ENCODE data around the gene RABGGTA. TPM values are rescaled to one million over a fixed set of nuclear protein-coding genes. Genes with fewer than 3 reads are reported as not detected.

Gene RABGGTA
- polyA plus RNA-seq, 3 donors: 34.5 to 125 (median 35.4) TPM

GRCh38 chr14:24236689-24237462 is 34.5 kb downstream of the RABGGTA start:
- intact Hi-C loops (cut with micrococcal nuclease): loop anchor here in 1 of 2 donors (10.0 kb wide), 1 partner anchor 102 kb away; the partner anchor contains the start of genes FITM1 and PSME1
- Histone ChIP-seq H3K36me3 (replicated peaks in 1 of 2; ENCODE audit: control insufficient read depth in 1 of 2, insufficient read depth in 2 of 2, low read length in 2 of 2) (peaks cover 56 to 75% of the 10 kb centered on the region in 2 donors), H4K20me1 (ENCODE audit: insufficient read depth, low read length) (peaks cover 74% of the 10 kb centered on the region), H3K27ac (ENCODE audit: low read depth in 1 of 2, low read length in 2 of 2) (no peak overlapping the region), H3K9me3 (replicated peaks in 1 of 2; ENCODE audit: control insufficient read depth in 1 of 2, insufficient read depth in 1 of 2, low read length in 2 of 2) (no peaks in the 10 kb centered on the region), H2AFZ (ENCODE audit: insufficient read depth, low read depth, low read length, poor library complexity, severe bottlenecking) (no peak overlapping the region), H3K9ac (ENCODE audit: insufficient read depth, low read length, poor library complexity, severe bottlenecking) (no peak overlapping the region), H3K4me2 (replicated peaks; ENCODE audit: extremely low read depth, low read length, poor library complexity, severe bottlenecking) (no peak overlapping the region), H3K4me3 (replicated peaks in 1 of 3; ENCODE audit: low read depth in 2 of 3, low read length in 3 of 3) (no peak overlapping the region), H3K27me3 (ENCODE audit: control insufficient read depth in 2 of 2, insufficient read depth in 2 of 2, low read length in 2 of 2) (no peaks in the 10 kb centered on the region), H3K4me1 (ENCODE audit: control insufficient read depth in 1 of 2, insufficient read depth in 2 of 2, low read length in 2 of 2) (peaks cover 48 to 65% of the 10 kb centered on the region in 2 donors), H3K79me2 (ENCODE audit: insufficient read depth, low read length) (peaks cover 76% of the 10 kb centered on the region)
- peaks cover 69% of the 10 kb centered on the region for H3K4me1 Mint-ChIP-seq
- peaks cover 66 to 69% of the 10 kb centered on the region in 2 donors for H3K36me3 Mint-ChIP-seq
- H3K9me3 Mint-ChIP-seq: no peaks in the 10 kb centered on the region
- 90% methylated on average over 5 of the region's 6 CpGs for WGBS (ENCODE audit: insufficient coverage)
- peak overlapping the region in 3 of 7 donors; percentile 1 to 73 (median 38) for H3K27ac Mint-ChIP-seq
- H3K4me3 Mint-ChIP-seq: peak overlapping the region in 1 of 2 donors; percentile 10
- DNase-seq: no peak
- TF ChIP-seq CTCF (IDR thresholded peaks at IDR 0.05): no peak
- H3K27me3 Mint-ChIP-seq (ENCODE audit: low read depth in 3 of 3): no peaks in the 10 kb centered on the region

GRCh38 chr14:24235804-24236688 is 35.4 kb downstream of the RABGGTA start:
- H3K36me3 Mint-ChIP-seq: peaks cover 64 to 67% of the 10 kb centered on the region in 2 donors
- no peak overlapping the region for H3K4me3 ChIP-seq (replicated peaks in 1 of 3; ENCODE audit: low read depth in 2 of 3, low read length in 3 of 3)
- intact Hi-C loops (cut with micrococcal nuclease): loop anchor here in 1 of 2 donors (10.0 kb wide), 1 partner anchor 101 kb away; the partner anchor contains the start of genes FITM1 and PSME1
- TF ChIP-seq CTCF (IDR thresholded peaks at IDR 0.05): no peak
- peaks cover 72% of the 10 kb centered on the region for H4K20me1 ChIP-seq (ENCODE audit: insufficient read depth, low read length)
- H3K27ac Mint-ChIP-seq: peak overlapping the region in 1 of 7 donors; percentile 44
- peaks cover 55 to 71% of the 10 kb centered on the region in 2 donors for H3K36me3 ChIP-seq (replicated peaks in 1 of 2; ENCODE audit: control insufficient read depth in 1 of 2, insufficient read depth in 2 of 2, low read length in 2 of 2)
- H3K4me1 ChIP-seq (ENCODE audit: control insufficient read depth in 1 of 2, insufficient read depth in 2 of 2, low read length in 2 of 2): peaks cover 48 to 65% of the 10 kb centered on the region in 2 donors
- no peaks in the 10 kb centered on the region for H3K9me3 ChIP-seq (replicated peaks in 1 of 2; ENCODE audit: control insufficient read depth in 1 of 2, insufficient read depth in 1 of 2, low read length in 2 of 2)
- no CpG with 5 or more reads among the region's 5 CpGs for WGBS (ENCODE audit: insufficient coverage)
- no peaks in the 10 kb centered on the region for H3K27me3 Mint-ChIP-seq (ENCODE audit: low read depth in 3 of 3)
- H3K27ac ChIP-seq (ENCODE audit: low read depth in 1 of 2, low read length in 2 of 2): no peak overlapping the region
- H3K4me1 Mint-ChIP-seq: peaks cover 69% of the 10 kb centered on the region
- no peak overlapping the region for H3K4me3 Mint-ChIP-seq
- no peak overlapping the region for H3K4me2 ChIP-seq (replicated peaks; ENCODE audit: extremely low read depth, low read length, poor library complexity, severe bottlenecking)
- H3K79me2 ChIP-seq (ENCODE audit: insufficient read depth, low read length): peaks cover 76% of the 10 kb centered on the region
- no peak overlapping the region for H3K9ac ChIP-seq (ENCODE audit: insufficient read depth, low read length, poor library complexity, severe bottlenecking)
- H2AFZ ChIP-seq (ENCODE audit: insufficient read depth, low read depth, low read length, poor library complexity, severe bottlenecking): no peak overlapping the region
- no peaks in the 10 kb centered on the region for H3K9me3 Mint-ChIP-seq
- H3K27me3 ChIP-seq (ENCODE audit: control insufficient read depth in 2 of 2, insufficient read depth in 2 of 2, low read length in 2 of 2): no peaks in the 10 kb centered on the region
- no peak for DNase-seq
